ENCODE data around the gene RNF150. TPM values are rescaled to one million over a fixed set of nuclear protein-coding genes. Genes with fewer than 3 reads are reported as not detected.
A peak's percentile ranks its signal among the peaks of the same experiment; 100 is the strongest.

RNF150 gene
- polyA plus RNA-seq, 1 donor from 2014 or later: 15.3 TPM

- peak overlapping the region; percentile 35 for H3K4me3 ChIP-seq (ENCODE audit: low read length)
- H3K36me3 ChIP-seq (ENCODE audit: insufficient read depth, low read length): no peaks in the 10 kb centered on the region
- H3K9me3 ChIP-seq (ENCODE audit: low read length): no peaks in the 10 kb centered on the region
- H3K9ac ChIP-seq (ENCODE audit: low read length): no peak overlapping the region
- H2AFZ ChIP-seq (ENCODE audit: low read depth, low read length): no peak overlapping the region
- TF ChIP-seq MXI1 (conservative IDR thresholded peaks at IDR 0.05; ENCODE audit: poor library complexity, severe bottlenecking) (no peak), EZH2 (IDR thresholded peaks at IDR 0.05; ENCODE audit: borderline replicate concordance, insufficient read depth, low read length, poor library complexity, severe bottlenecking) (no peak), EP300 (conservative IDR thresholded peaks at IDR 0.05; ENCODE audit: poor library complexity, severe bottlenecking) (peak; percentile 55)
- TF ChIP-seq, protein P1, sequence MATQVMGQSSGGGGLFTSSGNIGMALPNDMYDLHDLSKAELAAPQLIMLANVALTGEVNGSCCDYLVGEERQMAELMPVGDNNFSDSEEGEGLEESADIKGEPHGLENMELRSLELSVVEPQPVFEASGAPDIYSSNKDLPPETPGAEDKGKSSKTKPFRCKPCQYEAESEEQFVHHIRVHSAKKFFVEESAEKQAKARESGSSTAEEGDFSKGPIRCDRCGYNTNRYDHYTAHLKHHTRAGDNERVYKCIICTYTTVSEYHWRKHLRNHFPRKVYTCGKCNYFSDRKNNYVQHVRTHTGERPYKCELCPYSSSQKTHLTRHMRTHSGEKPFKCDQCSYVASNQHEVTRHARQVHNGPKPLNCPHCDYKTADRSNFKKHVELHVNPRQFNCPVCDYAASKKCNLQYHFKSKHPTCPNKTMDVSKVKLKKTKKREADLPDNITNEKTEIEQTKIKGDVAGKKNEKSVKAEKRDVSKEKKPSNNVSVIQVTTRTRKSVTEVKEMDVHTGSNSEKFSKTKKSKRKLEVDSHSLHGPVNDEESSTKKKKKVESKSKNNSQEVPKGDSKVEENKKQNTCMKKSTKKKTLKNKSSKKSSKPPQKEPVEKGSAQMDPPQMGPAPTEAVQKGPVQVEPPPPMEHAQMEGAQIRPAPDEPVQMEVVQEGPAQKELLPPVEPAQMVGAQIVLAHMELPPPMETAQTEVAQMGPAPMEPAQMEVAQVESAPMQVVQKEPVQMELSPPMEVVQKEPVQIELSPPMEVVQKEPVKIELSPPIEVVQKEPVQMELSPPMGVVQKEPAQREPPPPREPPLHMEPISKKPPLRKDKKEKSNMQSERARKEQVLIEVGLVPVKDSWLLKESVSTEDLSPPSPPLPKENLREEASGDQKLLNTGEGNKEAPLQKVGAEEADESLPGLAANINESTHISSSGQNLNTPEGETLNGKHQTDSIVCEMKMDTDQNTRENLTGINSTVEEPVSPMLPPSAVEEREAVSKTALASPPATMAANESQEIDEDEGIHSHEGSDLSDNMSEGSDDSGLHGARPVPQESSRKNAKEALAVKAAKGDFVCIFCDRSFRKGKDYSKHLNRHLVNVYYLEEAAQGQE (IDR thresholded peaks at IDR 0.05; ENCODE audit: borderline replicate concordance): peak; percentile 95
- no peaks in the 10 kb centered on the region for H3K9me2 ChIP-seq (ENCODE audit: insufficient read depth, low read length)
- no peaks in the 10 kb centered on the region for H3F3A ChIP-seq (ENCODE audit: insufficient read depth, low read length, poor library complexity, severe bottlenecking)
- no peaks in the 10 kb centered on the region for H3K27me3 ChIP-seq (ENCODE audit: insufficient read depth, low read depth, low read length)
- peaks cover 5% of the 10 kb centered on the region for H3K79me2 ChIP-seq (replicated peaks; ENCODE audit: insufficient read depth, low read length)
- H3K4me2 ChIP-seq (ENCODE audit: low read length): no peak overlapping the region
- no peaks in the 10 kb centered on the region for H4K20me1 ChIP-seq (ENCODE audit: insufficient read depth)
- peak overlapping the region; percentile 46 for H3K27ac ChIP-seq (ENCODE audit: low read length)
Observed at GRCh38 chr4:141080668-141081067, 52.6 kb downstream of the RNF150 start.

- Histone ChIP-seq H3K9ac (ENCODE audit: low read length) (no peak overlapping the region), H3K27ac (ENCODE audit: low read length) (peak overlapping the region; percentile 5), H3K4me2 (ENCODE audit: low read length) (no peak overlapping the region), H3K27me3 (ENCODE audit: insufficient read depth, low read depth, low read length) (no peaks in the 10 kb centered on the region), H3K9me3 (ENCODE audit: low read length) (no peaks in the 10 kb centered on the region), H3K9me2 (ENCODE audit: insufficient read depth, low read length) (no peaks in the 10 kb centered on the region), H2AFZ (ENCODE audit: low read depth, low read length) (no peak overlapping the region), H3K36me3 (ENCODE audit: insufficient read depth, low read length) (no peaks in the 10 kb centered on the region), H4K20me1 (ENCODE audit: insufficient read depth) (no peaks in the 10 kb centered on the region), H3K4me3 (ENCODE audit: low read length) (peak overlapping the region; percentile 35), H3F3A (ENCODE audit: insufficient read depth, low read length, poor library complexity, severe bottlenecking) (no peaks in the 10 kb centered on the region), H3K79me2 (replicated peaks; ENCODE audit: insufficient read depth, low read length) (peaks cover 5% of the 10 kb centered on the region)
- TF ChIP-seq, protein P2, sequence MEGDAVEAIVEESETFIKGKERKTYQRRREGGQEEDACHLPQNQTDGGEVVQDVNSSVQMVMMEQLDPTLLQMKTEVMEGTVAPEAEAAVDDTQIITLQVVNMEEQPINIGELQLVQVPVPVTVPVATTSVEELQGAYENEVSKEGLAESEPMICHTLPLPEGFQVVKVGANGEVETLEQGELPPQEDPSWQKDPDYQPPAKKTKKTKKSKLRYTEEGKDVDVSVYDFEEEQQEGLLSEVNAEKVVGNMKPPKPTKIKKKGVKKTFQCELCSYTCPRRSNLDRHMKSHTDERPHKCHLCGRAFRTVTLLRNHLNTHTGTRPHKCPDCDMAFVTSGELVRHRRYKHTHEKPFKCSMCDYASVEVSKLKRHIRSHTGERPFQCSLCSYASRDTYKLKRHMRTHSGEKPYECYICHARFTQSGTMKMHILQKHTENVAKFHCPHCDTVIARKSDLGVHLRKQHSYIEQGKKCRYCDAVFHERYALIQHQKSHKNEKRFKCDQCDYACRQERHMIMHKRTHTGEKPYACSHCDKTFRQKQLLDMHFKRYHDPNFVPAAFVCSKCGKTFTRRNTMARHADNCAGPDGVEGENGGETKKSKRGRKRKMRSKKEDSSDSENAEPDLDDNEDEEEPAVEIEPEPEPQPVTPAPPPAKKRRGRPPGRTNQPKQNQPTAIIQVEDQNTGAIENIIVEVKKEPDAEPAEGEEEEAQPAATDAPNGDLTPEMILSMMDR (IDR thresholded peaks at IDR 0.05; ENCODE audit: poor library complexity, severe bottlenecking): no peak
- TF ChIP-seq RAD21 (conservative IDR thresholded peaks at IDR 0.05) (no peak), EZH2 (IDR thresholded peaks at IDR 0.05; ENCODE audit: borderline replicate concordance, insufficient read depth, low read length, poor library complexity, severe bottlenecking) (no peak), SMC3 (conservative IDR thresholded peaks at IDR 0.05; ENCODE audit: poor library complexity) (no peak), EP300 (conservative IDR thresholded peaks at IDR 0.05; ENCODE audit: poor library complexity, severe bottlenecking) (no peak), POLR2AphosphoS5 (IDR thresholded peaks at IDR 0.05) (no peak), TAF1 (IDR thresholded peaks at IDR 0.05; ENCODE audit: low read depth) (no peak), MXI1 (conservative IDR thresholded peaks at IDR 0.05; ENCODE audit: poor library complexity, severe bottlenecking) (no peak)
- TF ChIP-seq, protein P1 (IDR thresholded peaks at IDR 0.05; ENCODE audit: borderline replicate concordance): no peak
Observed at GRCh38 chr4:141079393-141079930, 53.8 kb downstream of the RNF150 start.

All from neural cell (in vitro differentiated cells).